CD14-positive monocyte (primary cell): ENCODE results near the gene TRRAP. TPM values are rescaled to one million over a fixed set of nuclear protein-coding genes. Genes with fewer than 3 reads are reported as not detected.

ENCODE experiments used
- DNase-seq, 3 donors: peaks; one replicate each; pipeline ENCODE4 v3.0.0-alpha.2; 2011 to 2022
- H2AFZ ChIP-seq: 2 replicates; pipeline ENCODE4 v1.6.0; 2012; ENCODE audit warnings: mild to moderate bottlenecking, low read depth, low read length, inconsistent platforms; ENCODE audit not compliant: insufficient read depth, poor library complexity, severe bottlenecking
- H3K27ac ChIP-seq, 2 donors: 1 replicate in 1 of 2; 2 replicates in 1 of 2; pipeline ENCODE4 v1.5.1; 2012 to 2013; ENCODE audit warnings: low read length in 2 of 2, control low read depth in 1 of 2, inconsistent platforms in 1 of 2, low read depth in 1 of 2, mild to moderate bottlenecking in 1 of 2
- H3K27me3 ChIP-seq, 2 donors: one replicate each; pipeline versions ENCODE4 v1.6.0 to v1.6.1; 2011 to 2013; ENCODE audit warnings: low read length in 2 of 2; ENCODE audit not compliant: control insufficient read depth in 2 of 2, insufficient read depth in 2 of 2
- H3K36me3 ChIP-seq, 2 donors: replicated peaks in 1 of 2; 1 replicate in 1 of 2; 2 replicates in 1 of 2; pipeline versions ENCODE4 v1.5.1 to v1.6.1; 2012 to 2013; ENCODE audit warnings: low read length in 2 of 2, control low read depth in 1 of 2, inconsistent platforms in 1 of 2, mild to moderate bottlenecking in 1 of 2; ENCODE audit not compliant: insufficient read depth in 2 of 2, control insufficient read depth in 1 of 2
- H3K4me1 ChIP-seq, 2 donors: 1 replicate in 1 of 2; 2 replicates in 1 of 2; pipeline versions ENCODE4 v1.5.1 to v1.6.1; 2012 to 2013; ENCODE audit warnings: low read length in 2 of 2, control low read depth in 1 of 2, inconsistent platforms in 1 of 2, mild to moderate bottlenecking in 1 of 2, moderate library complexity in 1 of 2; ENCODE audit not compliant: insufficient read depth in 2 of 2, control insufficient read depth in 1 of 2
- H3K4me2 ChIP-seq: replicated peaks from 2 replicates; pipeline ENCODE3; 2012; ENCODE audit warnings: low read length, moderate library complexity, mild to moderate bottlenecking; ENCODE audit not compliant: poor library complexity, severe bottlenecking; ENCODE audit errors: extremely low read depth
- H3K4me3 ChIP-seq, 3 experiments: fragments of 200-600 bp in 1 of 3; sonication (generic) in 1 of 3; replicated peaks in 1 of 3; 1 replicate in 2 of 3; 2 replicates in 1 of 3; pipeline ENCODE4 v1.5.1; 2011 to 2013; ENCODE audit warnings: low read length in 3 of 3, mild to moderate bottlenecking in 3 of 3, control low read depth in 2 of 3, low read depth in 2 of 3, inconsistent platforms in 1 of 3, moderate library complexity in 1 of 3
- H3K79me2 ChIP-seq: 2 replicates; pipeline ENCODE4 v1.6.0; 2012; ENCODE audit warnings: mild to moderate bottlenecking, control low read depth, inconsistent platforms, low read length, moderate library complexity; ENCODE audit not compliant: insufficient read depth
- H3K9ac ChIP-seq: 2 replicates; pipeline ENCODE4 v1.6.0; 2017; ENCODE audit warnings: low read length, mild to moderate bottlenecking; ENCODE audit not compliant: insufficient read depth, poor library complexity, severe bottlenecking
- H3K9me3 ChIP-seq, 2 donors: replicated peaks in 1 of 2; 1 replicate in 1 of 2; 2 replicates in 1 of 2; pipeline versions ENCODE4 v1.5.1 to v1.6.1; 2012 to 2013; ENCODE audit warnings: low read length in 2 of 2, control low read depth in 1 of 2; ENCODE audit not compliant: control insufficient read depth in 1 of 2, insufficient read depth in 1 of 2
- H4K20me1 ChIP-seq: 2 replicates; pipeline ENCODE4 v1.6.0; 2012; ENCODE audit warnings: mild to moderate bottlenecking, low read length, control low read depth, moderate library complexity; ENCODE audit not compliant: insufficient read depth
- H3K27ac Mint-ChIP-seq, 7 donors: one replicate each; pipeline ENCODE4 v1.8.0; 2020; ENCODE audit warnings: mild to moderate bottlenecking in 7 of 7, mixed read lengths in 7 of 7, moderate library complexity in 6 of 7, inconsistent platforms in 2 of 7
- H3K27me3 Mint-ChIP-seq, 3 donors: one replicate each; pipeline ENCODE4 v1.8.0; 2021 to 2022; ENCODE audit warnings: low read depth in 3 of 3, mild to moderate bottlenecking in 3 of 3, mixed read lengths in 3 of 3, moderate library complexity in 3 of 3, inconsistent platforms in 1 of 3
- H3K36me3 Mint-ChIP-seq, 2 donors: one replicate each; pipeline ENCODE4 v1.8.0; 2020; ENCODE audit warnings: mixed read lengths in 2 of 2, inconsistent platforms in 1 of 2, mild to moderate bottlenecking in 1 of 2
- H3K4me1 Mint-ChIP-seq: one replicate; pipeline ENCODE4 v1.8.0; 2020; ENCODE audit warnings: mild to moderate bottlenecking, mixed read lengths
- H3K4me3 Mint-ChIP-seq, 2 donors: one replicate each; pipeline ENCODE4 v1.8.0; 2020; ENCODE audit warnings: mild to moderate bottlenecking in 2 of 2, mixed read lengths in 2 of 2, moderate library complexity in 1 of 2
- H3K9me3 Mint-ChIP-seq, 7 donors: one replicate each; pipeline ENCODE4 v1.8.0; 2020 to 2022; ENCODE audit warnings: mixed read lengths in 7 of 7, mild to moderate bottlenecking in 6 of 7, moderate library complexity in 6 of 7, inconsistent platforms in 2 of 7
- CTCF ChIP-seq: fragments of 200-600 bp; IDR thresholded peaks from one replicate; pipeline ENCODE4 v1.8.0; 2022; ENCODE audit warnings: antibody characterized with exemption, mild to moderate bottlenecking
- WGBS: methylation state at CpG from one replicate; pipeline ENCODE4 v1.1.5; 2013; ENCODE audit warnings: missing lambda C conversion rate; ENCODE audit not compliant: insufficient coverage; 5-methylcytosine and 5-hydroxymethylcytosine counted together
- intact Hi-C, 2 donors: fragments of 100-400 bp; cut with micrococcal nuclease; formaldehyde crosslinking; loops; one replicate each; pipeline versions ENCODE4 v1.15.0 to v1.15.1; 2023
- polyA plus RNA-seq, 3 donors: library from polyadenylated mRNA; depleted of rRNA in 1 of 3; unstranded in 2 of 3; stranded (reverse) in 1 of 3; fragments of 300-500 nt in 2 of 3; fragments of >200 nt in 1 of 3; fragmentation: Illumina TruSeq in 2 of 3; gene quantifications; 1 replicate in 2 of 3; 2 replicates in 1 of 3; pipeline ENCODE4 v1.2.3, GENCODE V29; 2012 to 2021

Gene TRRAP
- polyA plus RNA-seq, 3 donors: 0.67 to 12.2 (median 1.2) TPM

GRCh38 chr7:99005776-99006175 lies 127.4 kb downstream of the TRRAP start:
- no peak for TF ChIP-seq CTCF
- Histone ChIP-seq H3K79me2 (no peaks in the 10 kb centered on the region), H3K36me3 (peaks cover 76 to 95% of the 10 kb centered on the region in 2 donors), H3K4me2 (no peak overlapping the region), H3K9me3 (no peaks in the 10 kb centered on the region), H2AFZ (no peak overlapping the region), H3K27ac (no peak overlapping the region), H4K20me1 (no peaks in the 10 kb centered on the region), H3K4me1 (no peaks in the 10 kb centered on the region), H3K27me3 (no peaks in the 10 kb centered on the region), H3K9ac (no peak overlapping the region), H3K4me3 (no peak overlapping the region)
- 20% methylated on average over 14 of the region's 15 CpGs for WGBS
- H3K36me3 Mint-ChIP-seq: peaks cover 84 to 98% of the 10 kb centered on the region in 2 donors
- intact Hi-C loops: no loop called here
- H3K27ac Mint-ChIP-seq: peak overlapping the region in 5 of 7 donors; percentile 18 to 75 (median 37)
- no peaks in the 10 kb centered on the region for H3K9me3 Mint-ChIP-seq
- no peak for DNase-seq
- H3K4me1 Mint-ChIP-seq: peaks cover 5% of the 10 kb centered on the region
- H3K27me3 Mint-ChIP-seq: no peaks in the 10 kb centered on the region
- H3K4me3 Mint-ChIP-seq: no peak overlapping the region

DNA sequence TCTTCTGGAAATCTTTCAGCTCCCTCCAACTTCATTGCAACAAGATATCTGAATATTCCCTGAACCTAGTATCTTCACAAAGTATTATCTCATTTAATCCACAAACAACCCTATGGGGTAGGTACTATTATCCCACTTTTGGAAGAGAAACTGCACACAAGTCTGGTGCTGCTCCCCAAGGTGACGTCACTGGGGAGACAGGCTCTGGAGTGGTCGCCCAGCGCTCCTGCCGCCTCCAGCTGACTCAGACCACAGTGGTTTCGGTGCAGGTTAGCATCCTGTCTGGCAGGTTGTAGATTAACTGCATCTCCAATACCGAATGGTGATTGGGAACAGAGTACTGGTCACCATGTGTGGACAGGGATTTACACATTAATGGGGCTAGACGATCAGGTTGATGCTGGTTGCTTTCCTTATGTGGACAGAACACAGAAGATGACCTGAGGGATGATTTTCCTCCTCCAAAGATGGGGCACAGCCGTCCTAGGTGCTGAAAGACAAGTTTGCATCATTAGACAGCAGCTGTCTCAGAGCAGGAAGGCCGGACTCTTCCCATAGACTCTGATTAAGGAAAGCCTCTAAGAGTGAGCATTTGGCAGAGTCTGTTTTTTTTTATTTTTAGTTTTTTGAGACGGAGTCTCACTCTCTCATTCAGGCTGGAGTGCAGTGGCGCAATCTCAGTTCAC lies 128.6 kb downstream of the TRRAP start:
- peak overlapping the region in 1 of 7 donors; percentile 23 for H3K27ac Mint-ChIP-seq

More for the DNA sequence above, 128.6 kb downstream of the TRRAP start:
- H4K20me1 ChIP-seq: no peaks in the 10 kb centered on the region
- Mint-ChIP-seq H3K4me1 (peaks cover 5% of the 10 kb centered on the region), H3K27me3 (no peaks in the 10 kb centered on the region), H3K4me3 (no peak overlapping the region), H3K36me3 (peaks cover 84 to 98% of the 10 kb centered on the region in 2 donors), H3K9me3 (peaks cover 0 to 1% (median 0%) of the 10 kb centered on the region in 7 donors)
- intact Hi-C loops: no loop called here
- H3K4me3 ChIP-seq: no peak overlapping the region
- H3K4me1 ChIP-seq: no peaks in the 10 kb centered on the region
- H3K9ac ChIP-seq: no peak overlapping the region
- WGBS: 93% methylated on average over 10 of the region's 11 CpGs
- no peaks in the 10 kb centered on the region for H3K9me3 ChIP-seq
- H3K36me3 ChIP-seq: peaks cover 77 to 95% of the 10 kb centered on the region in 2 donors
- no peaks in the 10 kb centered on the region for H3K79me2 ChIP-seq
- H2AFZ ChIP-seq: no peak overlapping the region
- no peak for TF ChIP-seq CTCF
- no peaks in the 10 kb centered on the region for H3K27me3 ChIP-seq
- no peak for DNase-seq
- no peak overlapping the region for H3K4me2 ChIP-seq
- no peak overlapping the region for H3K27ac ChIP-seq
